ES-I3 (cell line): ENCODE results near the gene FGF22.

Experiments
- H3K36me3 ChIP-seq: 2 replicates; pipeline ENCODE4 v1.6.1; 2013; ENCODE audit warnings: mild to moderate bottlenecking, low read length, control low read depth, moderate library complexity; ENCODE audit not compliant: insufficient read depth
- H3K4me1 ChIP-seq: 2 replicates; pipeline ENCODE4 v1.6.1; 2013; ENCODE audit warnings: mild to moderate bottlenecking, control low read depth, low read length; ENCODE audit not compliant: insufficient read depth
- H3K9ac ChIP-seq: 2 replicates; pipeline ENCODE4 v1.6.1; 2013; ENCODE audit warnings: low read depth, mild to moderate bottlenecking, low read length, moderate library complexity
- H3K9me3 ChIP-seq: 2 replicates; pipeline ENCODE4 v1.6.1; 2013; ENCODE audit warnings: mild to moderate bottlenecking, low read length, moderate library complexity; ENCODE audit not compliant: control insufficient read depth, insufficient read depth

The FGF22 gene

GRCh38 chr19:638906-639252 lies 800 bp upstream of the FGF22 start:
- Histone ChIP-seq H3K9me3 (no peaks in the 10 kb centered on the region), H3K9ac (peak overlapping the region; percentile 68; the same call in 1 of the 2 replicates), H3K4me1 (no peaks in the 10 kb centered on the region), H3K36me3 (no peaks in the 10 kb centered on the region)

DNA sequence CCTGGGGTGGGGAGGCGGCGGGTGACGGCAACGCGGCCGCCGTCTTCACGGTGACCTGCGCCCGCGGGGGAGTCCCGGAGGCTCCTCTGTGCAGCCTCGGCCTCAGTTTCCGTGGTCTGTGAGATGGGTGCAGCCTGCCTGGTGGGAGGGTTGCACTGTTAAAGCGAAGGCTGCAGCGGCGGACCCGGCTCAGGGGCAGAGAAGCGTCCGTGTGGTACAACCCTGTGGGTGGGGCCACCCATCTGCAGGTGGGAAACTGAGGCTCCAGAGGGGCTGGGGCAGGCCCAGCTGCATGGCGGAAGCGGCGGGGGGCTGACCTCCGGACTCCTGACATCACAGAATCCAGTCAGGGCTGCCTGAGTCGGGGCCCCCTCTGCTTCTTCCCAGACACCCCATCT lies 481 bp downstream of the FGF22 start:
- peak overlapping the region; percentile 30; the same call in 1 of the 2 replicates for H3K9ac ChIP-seq
- H3K4me1 ChIP-seq = no peaks in the 10 kb centered on the region

GRCh38 chr19:640606-641189 lies 1.0 kb downstream of the FGF22 start:
- H3K4me1 ChIP-seq = no peaks in the 10 kb centered on the region
- H3K36me3 ChIP-seq = no peaks in the 10 kb centered on the region; the same call in 1 of the 2 replicates
- no peaks in the 10 kb centered on the region for H3K9me3 ChIP-seq
- no peak overlapping the region for H3K9ac ChIP-seq

More for the DNA sequence above, 481 bp downstream of the FGF22 start:
- Histone ChIP-seq H3K9me3 (no peaks in the 10 kb centered on the region), H3K36me3 (no peaks in the 10 kb centered on the region)

DNA sequence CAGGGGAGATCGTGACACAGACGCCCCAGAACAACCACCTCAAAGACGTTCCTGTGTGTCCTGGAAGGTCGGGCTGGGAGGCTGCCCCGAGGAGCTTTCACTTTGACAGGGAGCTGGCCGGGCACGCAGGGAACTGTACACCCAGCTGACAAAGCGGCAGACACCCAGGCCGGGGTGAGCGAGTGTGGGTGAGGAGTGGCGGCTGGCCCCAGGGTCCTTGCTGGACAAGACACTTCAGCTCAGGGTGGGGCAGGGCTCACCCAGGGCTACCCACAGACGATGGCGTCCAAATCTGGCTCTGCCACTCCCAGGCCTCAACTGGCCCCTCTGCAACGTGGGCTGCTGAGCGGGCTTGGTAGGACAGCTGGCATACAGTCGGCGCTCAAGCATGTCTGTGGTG lies 2.0 kb downstream of the FGF22 start:
- Histone ChIP-seq H3K4me1 (no peaks in the 10 kb centered on the region), H3K9ac (no peak overlapping the region)

GRCh38 chr19:642767-643727 lies 3.4 kb downstream of the FGF22 start:
- Histone ChIP-seq H3K4me1 (no peaks in the 10 kb centered on the region), H3K9me3 (no peaks in the 10 kb centered on the region), H3K9ac (no peak overlapping the region), H3K36me3 (peaks cover 3% of the 10 kb centered on the region)

More for the DNA sequence above, 2.0 kb downstream of the FGF22 start:
- H3K36me3 ChIP-seq = peaks cover 3% of the 10 kb centered on the region
- H3K9me3 ChIP-seq = no peaks in the 10 kb centered on the region

DNA sequence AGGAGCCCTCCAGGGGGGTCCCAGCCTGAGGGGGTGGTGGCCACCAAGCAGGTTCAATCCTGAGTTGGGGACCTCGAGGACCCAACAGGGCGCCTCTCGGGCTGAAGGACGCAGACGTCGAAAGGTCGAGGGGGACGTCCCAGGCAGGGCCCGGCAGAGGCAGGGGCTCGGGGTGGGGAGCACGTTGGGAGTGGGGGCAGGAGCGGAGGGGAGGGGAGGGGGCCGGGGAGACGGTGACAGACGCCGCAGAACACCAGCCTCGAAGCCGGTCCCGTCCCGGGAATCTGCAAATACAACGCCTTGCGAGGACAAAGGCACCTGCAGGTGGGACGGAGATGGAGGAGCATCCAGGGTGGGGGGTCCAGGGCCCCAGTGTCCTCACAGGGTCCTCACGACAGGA lies 4.1 kb downstream of the FGF22 start:
- Histone ChIP-seq H3K4me1 (no peaks in the 10 kb centered on the region), H3K36me3 (peaks cover 3% of the 10 kb centered on the region), H3K9me3 (no peaks in the 10 kb centered on the region), H3K9ac (no peak overlapping the region)

DNA sequence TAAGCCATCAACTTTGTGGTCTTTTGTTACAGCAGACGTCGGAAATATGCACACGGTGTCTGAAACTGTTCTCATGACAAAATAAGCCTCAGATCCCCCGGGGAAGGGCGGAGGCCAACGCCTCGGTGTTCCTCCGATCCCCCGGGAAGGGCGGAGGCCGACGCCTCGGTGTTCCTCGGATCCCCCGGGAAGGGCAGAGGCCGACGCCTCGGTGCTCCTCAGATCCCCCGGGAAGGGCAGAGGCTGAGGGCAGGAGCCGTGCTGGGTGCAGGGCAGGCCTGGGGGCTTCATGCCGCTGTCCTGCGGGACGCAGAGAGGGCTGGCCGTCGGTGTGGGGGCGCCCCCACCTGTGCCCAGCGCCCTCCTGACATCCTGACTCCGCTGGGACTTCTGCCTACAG lies 4.7 kb downstream of the FGF22 start:
- H3K36me3 ChIP-seq = peaks cover 3% of the 10 kb centered on the region
- no peak overlapping the region for H3K9ac ChIP-seq
- no peaks in the 10 kb centered on the region for H3K4me1 ChIP-seq
- no peaks in the 10 kb centered on the region for H3K9me3 ChIP-seq

- Histone ChIP-seq H3K9me3 (no peaks in the 10 kb centered on the region), H3K4me1 (no peaks in the 10 kb centered on the region), H3K9ac (no peak overlapping the region), H3K36me3 (peaks cover 3% of the 10 kb centered on the region)
Observed at GRCh38 chr19:644789-645188, 5.1 kb downstream of the FGF22 start.

DNA sequence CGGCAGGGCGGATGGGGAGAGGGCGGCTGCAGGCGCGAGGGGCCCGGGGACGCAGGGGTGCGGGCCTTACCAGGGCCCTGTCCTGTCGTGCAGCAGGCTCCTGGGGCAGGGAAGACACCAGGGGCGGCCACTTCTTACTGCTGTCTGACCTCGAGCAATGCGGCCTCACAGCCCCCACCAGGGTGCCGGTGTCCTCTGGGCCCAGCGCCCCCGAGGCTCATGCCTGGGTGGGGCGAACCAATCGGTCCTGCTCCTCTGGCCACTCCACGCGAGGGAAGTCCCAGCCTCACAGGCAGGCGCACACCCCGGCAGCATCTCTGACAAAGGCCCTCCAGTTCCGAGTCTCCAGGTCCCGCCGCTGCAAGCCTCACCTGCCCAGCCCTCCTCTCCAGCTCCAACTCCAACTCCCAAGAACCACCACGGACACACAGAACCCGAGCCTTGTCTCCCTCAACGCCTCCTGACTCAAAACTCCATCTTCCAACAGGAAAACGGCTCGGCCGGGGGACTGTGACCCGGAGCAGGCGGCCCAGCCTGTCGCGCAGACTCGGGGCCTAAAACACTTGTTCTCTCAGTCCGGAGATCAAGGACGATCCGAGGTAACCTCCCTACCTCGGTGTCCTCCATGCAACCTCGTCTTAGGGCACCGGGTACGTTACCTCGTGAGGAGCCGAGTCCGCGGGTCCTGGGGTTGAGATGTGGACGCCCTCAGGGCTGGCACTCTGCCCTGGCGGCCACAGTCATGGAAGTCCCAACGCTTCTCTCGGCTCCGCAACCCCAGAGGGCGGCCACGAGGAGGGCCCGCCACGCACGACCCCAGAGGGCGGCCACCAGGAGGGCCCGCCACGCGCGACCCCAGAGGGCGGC lies 6.5 kb downstream of the FGF22 start:
- peaks cover 3% of the 10 kb centered on the region for H3K36me3 ChIP-seq

GRCh38 chr19:646779-647565 lies 7.3 kb downstream of the FGF22 start:
- Histone ChIP-seq H3K4me1 (no peaks in the 10 kb centered on the region), H3K9ac (no peak overlapping the region), H3K9me3 (no peaks in the 10 kb centered on the region), H3K36me3 (peaks cover 3% of the 10 kb centered on the region)

More for the DNA sequence above, 6.5 kb downstream of the FGF22 start:
- H3K9ac ChIP-seq = no peak overlapping the region
- no peaks in the 10 kb centered on the region for H3K9me3 ChIP-seq
- no peaks in the 10 kb centered on the region for H3K4me1 ChIP-seq

DNA sequence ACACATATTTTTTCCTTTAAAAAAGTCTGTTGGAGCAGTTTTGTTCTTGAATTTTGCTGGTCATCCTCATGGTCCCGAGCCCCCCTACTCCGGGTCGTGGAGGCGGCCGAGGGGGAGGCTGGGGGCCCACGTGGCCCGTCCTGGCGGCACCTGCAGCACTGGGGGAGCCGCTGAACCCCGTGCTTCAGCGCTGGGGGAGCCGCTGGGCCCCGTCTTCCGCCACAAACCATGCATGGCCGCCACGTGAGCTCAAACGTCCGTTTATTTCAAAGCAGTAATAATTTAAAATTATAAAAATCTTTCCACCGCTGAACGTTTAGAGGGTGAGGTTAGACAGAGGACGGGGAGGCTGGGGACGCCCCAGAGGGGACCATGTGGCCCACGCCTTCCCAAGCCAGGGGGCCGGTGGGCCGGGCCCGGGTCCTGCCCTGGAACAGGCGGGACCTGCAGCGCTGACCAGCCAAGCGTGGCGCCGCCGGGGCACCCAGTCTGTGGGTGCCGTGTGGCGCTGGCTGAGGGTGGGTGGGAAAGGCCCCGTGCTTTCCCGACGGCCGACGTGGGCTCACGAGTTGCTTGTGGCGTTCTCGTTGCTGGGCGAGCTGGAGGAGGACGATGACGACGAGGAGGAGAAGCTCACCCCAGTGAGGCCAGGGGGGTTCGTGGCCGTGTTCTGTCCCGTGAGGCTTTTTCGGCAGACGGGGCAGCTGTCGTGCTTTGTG lies 8.0 kb downstream of the FGF22 start:
- H3K9ac ChIP-seq = no peak overlapping the region
- H3K36me3 ChIP-seq = peaks cover 3% of the 10 kb centered on the region
- no peaks in the 10 kb centered on the region for H3K4me1 ChIP-seq
- H3K9me3 ChIP-seq = no peaks in the 10 kb centered on the region

- Histone ChIP-seq H3K9me3 (no peaks in the 10 kb centered on the region), H3K4me1 (no peaks in the 10 kb centered on the region), H3K36me3 (peaks cover 3% of the 10 kb centered on the region), H3K9ac (no peak overlapping the region)
Observed at GRCh38 chr19:648305-648704, 8.6 kb downstream of the FGF22 start.
